VCaP (cell line): Measurements from ENCODE around the gene SLCO2A1.

Source experiments
- H3K27ac ChIP-seq: fragments of 450-650 bp; 2 replicates; pipeline ENCODE4 v1.5.1; 2017
- CTCF ChIP-seq: fragments of 450-650 bp; conservative IDR thresholded peaks from 2 replicates; pipeline ENCODE4 v1.5.1; 2017; ENCODE audit warnings: mild to moderate bottlenecking, moderate library complexity

The SLCO2A1 gene

DNA sequence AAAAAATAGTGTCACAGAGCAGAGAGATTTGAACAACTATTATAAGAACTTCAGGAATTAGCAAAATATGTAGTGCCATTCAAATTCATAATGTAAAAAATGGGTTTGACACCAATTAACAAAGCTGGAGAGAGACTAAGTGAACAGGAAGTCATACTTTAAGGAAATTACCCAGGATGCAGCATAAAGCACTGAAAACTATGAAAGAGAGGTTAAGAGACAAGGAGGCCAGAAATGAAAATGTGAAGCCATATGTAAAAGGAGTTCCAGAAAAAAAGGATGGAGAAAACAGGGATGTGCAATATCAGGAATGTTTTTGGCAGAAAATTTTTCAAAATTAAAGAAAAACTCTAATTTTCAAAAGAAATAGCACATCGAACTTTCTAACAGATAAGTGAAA lies 57.6 kb downstream of the SLCO2A1 start:
- no peak for TF ChIP-seq CTCF

GRCh38 chr3:133970916-133971315 lies 58.8 kb downstream of the SLCO2A1 start:
- TF ChIP-seq CTCF = no peak
- H3K27ac ChIP-seq = no peak overlapping the region

More for the DNA sequence above, 57.6 kb downstream of the SLCO2A1 start:
- no peak overlapping the region for H3K27ac ChIP-seq

- H3K27ac ChIP-seq = no peak overlapping the region
- TF ChIP-seq CTCF = no peak
Observed at GRCh38 chr3:133970339-133970738, 59.4 kb downstream of the SLCO2A1 start.

DNA sequence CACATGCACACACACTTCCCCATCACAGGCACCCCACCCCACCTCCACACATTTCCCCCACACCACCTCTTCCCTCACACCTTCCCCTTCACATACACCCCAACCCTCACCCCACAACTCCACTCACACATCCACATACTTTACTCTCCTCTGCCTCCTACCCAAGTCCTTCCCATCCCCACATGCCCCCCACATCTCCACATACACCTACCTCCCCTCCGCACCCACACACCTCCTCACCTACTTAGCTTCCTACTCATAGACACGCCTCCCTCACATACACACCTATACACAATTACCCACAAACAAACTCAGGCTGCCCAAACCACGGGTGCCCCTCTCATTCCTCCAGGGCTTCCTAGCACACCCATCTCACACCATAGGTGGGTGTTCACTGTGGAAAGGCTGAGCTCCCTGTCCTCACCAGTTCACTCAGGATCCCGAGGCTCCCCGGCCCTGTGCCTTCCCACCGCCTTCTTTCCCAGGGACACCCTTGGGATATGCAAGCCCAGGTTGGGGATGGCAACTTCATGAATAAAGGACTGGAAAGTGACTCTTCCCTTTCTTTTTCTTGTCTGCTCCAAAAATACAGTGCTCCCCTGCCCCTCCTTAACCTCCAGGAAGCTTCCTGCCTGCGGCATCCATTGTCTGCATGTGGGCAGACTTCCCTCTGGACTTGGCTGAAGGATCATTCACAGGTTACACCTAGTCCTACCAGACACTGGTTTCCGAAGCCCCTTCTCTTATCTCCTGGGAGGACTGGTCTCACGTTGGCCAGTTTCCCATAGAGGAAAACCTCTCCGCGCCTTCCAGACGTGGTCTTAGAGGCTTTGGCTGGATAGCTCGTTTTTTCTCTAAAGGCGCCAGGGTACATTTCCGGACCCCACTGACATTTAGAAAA lies 61.5 kb downstream of the SLCO2A1 start:
- no peak for TF ChIP-seq CTCF
- H3K27ac ChIP-seq = no peak overlapping the region

DNA sequence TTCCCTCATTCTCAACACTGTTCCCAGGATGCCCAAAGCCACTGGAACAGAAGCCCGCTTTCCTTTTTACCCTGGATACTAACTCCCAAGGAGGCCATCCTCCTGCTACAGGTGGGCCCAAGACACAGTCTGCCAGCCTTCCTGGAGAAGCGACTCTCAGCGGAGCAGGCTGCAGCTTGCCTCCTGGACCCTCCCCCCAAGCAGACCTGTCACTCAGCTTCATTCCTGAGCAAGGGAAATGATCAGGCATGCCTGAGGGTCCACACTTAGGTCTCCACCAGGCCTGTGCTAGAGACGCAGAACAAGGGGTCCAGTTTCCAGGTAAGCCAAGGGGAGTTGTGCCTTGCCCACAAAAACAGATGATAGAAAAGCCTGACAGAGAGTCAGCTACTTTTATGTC lies 62.8 kb downstream of the SLCO2A1 start:
- H3K27ac ChIP-seq = no peak overlapping the region
- no peak for TF ChIP-seq CTCF

DNA sequence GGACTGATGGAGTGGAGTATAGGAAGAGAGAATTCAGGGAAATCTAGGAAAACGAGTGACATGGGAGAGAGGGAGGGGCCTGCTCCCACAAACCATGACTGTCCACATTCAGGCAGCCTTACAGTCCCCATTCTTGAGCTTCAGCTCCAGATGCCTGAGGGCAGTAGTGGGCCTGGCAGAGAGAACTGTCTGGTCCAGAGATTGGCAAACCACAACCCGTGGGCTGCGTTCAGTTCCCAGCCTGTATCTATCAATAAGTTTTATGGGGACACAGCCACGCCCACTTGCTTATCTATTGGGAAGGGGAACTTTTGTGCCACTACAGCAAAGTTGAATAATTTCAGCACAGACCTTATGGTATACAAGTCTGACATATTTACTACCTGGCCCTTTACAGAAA lies 63.8 kb downstream of the SLCO2A1 start:
- no peak overlapping the region for H3K27ac ChIP-seq
- TF ChIP-seq CTCF = no peak

- no peak overlapping the region for H3K27ac ChIP-seq
- no peak for TF ChIP-seq CTCF
Observed at GRCh38 chr3:133965013-133965570, 64.6 kb downstream of the SLCO2A1 start.
